Endothelial cell of umbilical vein (primary cell): ENCODE results near the gene NEK7.

Source experiments
- EZH2 ChIP-seq: IDR thresholded peaks from 2 replicates; pipeline ENCODE4 v1.6.1; 2012; ENCODE audit warnings: borderline replicate concordance, low read depth, mild to moderate bottlenecking, moderate library complexity, low read length, inconsistent platforms; ENCODE audit not compliant: severe bottlenecking
- TF ChIP-seq, protein P1 (sequence below), 2 donors: IDR thresholded peaks; 1 replicate in 1 of 2; 2 replicates in 1 of 2; pipeline ENCODE4 v1.5.1; 2011; ENCODE audit warnings: low read length in 2 of 2, mild to moderate bottlenecking in 2 of 2, moderate library complexity in 2 of 2, control low read depth in 1 of 2, inconsistent platforms in 1 of 2, low read depth in 1 of 2; ENCODE audit not compliant: insufficient read depth in 1 of 2; ENCODE audit errors: extremely low read depth in 1 of 2
- TF ChIP-seq, protein P2 (sequence below): IDR thresholded peaks from 2 replicates; pipeline ENCODE4 v1.6.1; 2011; ENCODE audit not compliant: insufficient read depth, insufficient read length

DNA sequence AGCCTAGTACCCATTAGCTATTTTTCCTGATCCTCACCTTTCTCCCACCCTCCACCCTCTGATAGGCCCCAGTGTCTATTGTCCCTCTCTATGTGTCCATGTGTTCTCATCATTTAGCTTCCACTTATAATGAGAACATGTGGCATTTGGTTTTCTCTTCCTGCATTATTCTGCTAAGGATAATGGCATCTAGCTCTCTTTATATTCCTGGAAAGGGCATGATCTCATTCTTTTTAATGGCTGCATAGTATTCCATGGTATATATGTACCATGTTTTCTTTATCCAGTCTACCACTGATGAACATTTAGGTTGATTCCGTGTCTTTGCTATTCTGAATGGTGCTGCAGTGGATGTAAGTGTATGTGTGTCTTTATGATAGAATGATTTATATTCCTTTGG is 178.9 kb downstream of the NEK7 start:
- TF ChIP-seq, protein P1, sequence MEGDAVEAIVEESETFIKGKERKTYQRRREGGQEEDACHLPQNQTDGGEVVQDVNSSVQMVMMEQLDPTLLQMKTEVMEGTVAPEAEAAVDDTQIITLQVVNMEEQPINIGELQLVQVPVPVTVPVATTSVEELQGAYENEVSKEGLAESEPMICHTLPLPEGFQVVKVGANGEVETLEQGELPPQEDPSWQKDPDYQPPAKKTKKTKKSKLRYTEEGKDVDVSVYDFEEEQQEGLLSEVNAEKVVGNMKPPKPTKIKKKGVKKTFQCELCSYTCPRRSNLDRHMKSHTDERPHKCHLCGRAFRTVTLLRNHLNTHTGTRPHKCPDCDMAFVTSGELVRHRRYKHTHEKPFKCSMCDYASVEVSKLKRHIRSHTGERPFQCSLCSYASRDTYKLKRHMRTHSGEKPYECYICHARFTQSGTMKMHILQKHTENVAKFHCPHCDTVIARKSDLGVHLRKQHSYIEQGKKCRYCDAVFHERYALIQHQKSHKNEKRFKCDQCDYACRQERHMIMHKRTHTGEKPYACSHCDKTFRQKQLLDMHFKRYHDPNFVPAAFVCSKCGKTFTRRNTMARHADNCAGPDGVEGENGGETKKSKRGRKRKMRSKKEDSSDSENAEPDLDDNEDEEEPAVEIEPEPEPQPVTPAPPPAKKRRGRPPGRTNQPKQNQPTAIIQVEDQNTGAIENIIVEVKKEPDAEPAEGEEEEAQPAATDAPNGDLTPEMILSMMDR (IDR thresholded peaks at IDR 0.05; ENCODE audit: extremely low read depth in 1 of 2, insufficient read depth in 1 of 2, low read depth in 1 of 2, low read length in 2 of 2), result no peak
- TF ChIP-seq EZH2, result no peak
- TF ChIP-seq, protein P2, sequence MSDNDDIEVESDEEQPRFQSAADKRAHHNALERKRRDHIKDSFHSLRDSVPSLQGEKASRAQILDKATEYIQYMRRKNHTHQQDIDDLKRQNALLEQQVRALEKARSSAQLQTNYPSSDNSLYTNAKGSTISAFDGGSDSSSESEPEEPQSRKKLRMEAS, result no peak
